Neural progenitor cell (in vitro differentiated cells): Measurements from ENCODE around the gene ARL4D. TPM values are rescaled to one million over a fixed set of nuclear protein-coding genes. Genes with fewer than 3 reads are reported as not detected.

Source experiments
- DNase-seq: peaks from one replicate; pipeline ENCODE4 v3.0.0-alpha.2; 2016; ENCODE audit warnings: low spot score
- H2AFZ ChIP-seq: fragments of 200-600 bp; sonication (generic); replicated peaks from 2 replicates; pipeline ENCODE4 v1.6.1; 2016; ENCODE audit warnings: antibody characterized with exemption
- H3F3A ChIP-seq: fragments of 200-600 bp; sonication (generic); 2 replicates; pipeline ENCODE4 v1.6.1; 2016; ENCODE audit warnings: antibody characterized with exemption, low read depth
- H3K27ac ChIP-seq: fragments of 200-600 bp; sonication (generic); 2 replicates; pipeline ENCODE4 v1.5.1; 2016; ENCODE audit warnings: mild to moderate bottlenecking
- H3K27me3 ChIP-seq: fragments of 200-600 bp; sonication (generic); 2 replicates; pipeline ENCODE4 v1.6.1; 2016; ENCODE audit warnings: mild to moderate bottlenecking, moderate library complexity
- H3K36me3 ChIP-seq: fragments of 200-600 bp; sonication (generic); 2 replicates; pipeline ENCODE4 v1.5.1; 2016
- H3K4me1 ChIP-seq: fragments of 200-600 bp; sonication (generic); 2 replicates; pipeline ENCODE4 v1.6.1; 2016; ENCODE audit warnings: mixed run types
- H3K4me2 ChIP-seq: fragments of 200-600 bp; sonication (generic); 2 replicates; pipeline ENCODE4 v1.6.1; 2016
- H3K4me3 ChIP-seq: fragments of 200-600 bp; sonication (generic); 2 replicates; pipeline ENCODE4 v1.5.1; 2016
- H3K79me2 ChIP-seq: fragments of 200-600 bp; sonication (generic); 2 replicates; pipeline ENCODE4 v1.6.1; 2016; ENCODE audit warnings: low read depth
- H3K9ac ChIP-seq: fragments of 200-600 bp; sonication (generic); 2 replicates; pipeline ENCODE4 v1.6.1; 2016
- H3K9me3 ChIP-seq: fragments of 200-600 bp; sonication (generic); 2 replicates; pipeline ENCODE4 v1.5.1; 2016; ENCODE audit warnings: low read depth
- H4K20me1 ChIP-seq: fragments of 200-600 bp; sonication (generic); 2 replicates; pipeline ENCODE4 v1.6.1; 2016; ENCODE audit warnings: low read depth
- H3K27ac Mint-ChIP-seq: 3 replicates; pipeline ENCODE4 v1.8.0; 2021; ENCODE audit warnings: mixed read lengths
- H3K27me3 Mint-ChIP-seq: 2 replicates; pipeline ENCODE4 v1.8.0; 2022; ENCODE audit warnings: low read depth, mild to moderate bottlenecking, inconsistent platforms, moderate library complexity, mixed read lengths; ENCODE audit not compliant: insufficient read depth
- H3K36me3 Mint-ChIP-seq: 3 replicates; pipeline ENCODE4 v1.8.0; 2021; ENCODE audit warnings: mixed read lengths
- H3K4me1 Mint-ChIP-seq: 3 replicates; pipeline ENCODE4 v1.8.0; 2021; ENCODE audit warnings: mixed read lengths
- H3K4me3 Mint-ChIP-seq: 3 replicates; pipeline ENCODE4 v1.8.0; 2021; ENCODE audit warnings: mild to moderate bottlenecking, moderate library complexity, mixed read lengths
- H3K9me3 Mint-ChIP-seq: 3 replicates; pipeline ENCODE4 v1.8.0; 2020; ENCODE audit warnings: mixed read lengths
- EZH2 ChIP-seq: fragments of 200-600 bp; sonication (generic); IDR thresholded peaks from 2 replicates; pipeline ENCODE4 v1.6.1; 2017; ENCODE audit warnings: antibody characterized with exemption, mild to moderate bottlenecking, moderate library complexity
- EZH2phosphoT487 ChIP-seq: fragments of 200-600 bp; sonication (generic); IDR thresholded peaks from 2 replicates; pipeline ENCODE4 v1.6.1; 2017; ENCODE audit warnings: antibody characterized with exemption
- total RNA-seq: library from RNA; depleted of rRNA; stranded (reverse); fragments of >200 nt; gene quantifications from 2 replicates; pipeline ENCODE4 v1.2.3, GENCODE V29; 2015; ENCODE audit warnings: low replicate concordance
- TF ChIP-seq, protein P1 (sequence below): fragments of 200-600 bp; sonication (generic); IDR thresholded peaks from 2 replicates; pipeline ENCODE4 v1.5.1; 2017; ENCODE audit warnings: antibody characterized with exemption, mild to moderate bottlenecking

The ARL4D gene
- total RNA-seq, 1 donor from 2014 or later = 9.2 TPM

DNA sequence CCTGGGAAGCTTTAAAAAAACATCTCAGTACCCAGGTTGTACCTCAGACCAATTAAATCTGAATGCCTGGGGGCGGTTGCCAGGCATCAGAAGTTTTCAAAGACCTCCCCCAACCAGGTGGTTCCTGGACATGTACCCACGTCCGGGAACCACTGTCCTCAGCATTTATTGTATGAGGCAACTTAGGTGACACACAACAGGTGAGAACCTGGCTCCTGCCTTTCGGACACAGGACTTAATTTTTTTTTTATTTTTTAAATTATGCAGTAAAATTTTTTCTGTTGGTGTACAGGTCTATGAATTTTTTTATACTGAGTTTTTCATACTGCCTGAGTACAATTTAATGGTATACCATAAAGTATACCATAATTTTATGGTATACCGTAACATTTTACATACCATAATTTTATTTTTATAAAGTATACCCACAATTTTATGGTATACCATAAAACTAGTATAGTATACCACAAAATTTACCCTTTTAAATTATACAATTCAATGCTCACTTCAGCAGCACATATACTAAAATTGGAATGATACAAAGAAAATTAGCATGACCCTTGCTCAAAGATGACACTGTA, 46.3 kb downstream of the ARL4D start:
- H3K4me3 Mint-ChIP-seq = no peak overlapping the region
- Histone ChIP-seq H3K9me3 (no peaks in the 10 kb centered on the region), H3K36me3 (no peaks in the 10 kb centered on the region), H3K4me2 (no peak overlapping the region), H2AFZ (no peak overlapping the region), H3F3A (no peaks in the 10 kb centered on the region), H4K20me1 (no peaks in the 10 kb centered on the region), H3K4me1 (no peaks in the 10 kb centered on the region), H3K4me3 (no peak overlapping the region), H3K9ac (no peak overlapping the region), H3K27ac (no peak overlapping the region), H3K27me3 (no peaks in the 10 kb centered on the region), H3K79me2 (no peaks in the 10 kb centered on the region)
- no peaks in the 10 kb centered on the region for H3K36me3 Mint-ChIP-seq
- TF ChIP-seq EZH2phosphoT487 (no peak), EZH2 (no peak)
- TF ChIP-seq, protein P1, sequence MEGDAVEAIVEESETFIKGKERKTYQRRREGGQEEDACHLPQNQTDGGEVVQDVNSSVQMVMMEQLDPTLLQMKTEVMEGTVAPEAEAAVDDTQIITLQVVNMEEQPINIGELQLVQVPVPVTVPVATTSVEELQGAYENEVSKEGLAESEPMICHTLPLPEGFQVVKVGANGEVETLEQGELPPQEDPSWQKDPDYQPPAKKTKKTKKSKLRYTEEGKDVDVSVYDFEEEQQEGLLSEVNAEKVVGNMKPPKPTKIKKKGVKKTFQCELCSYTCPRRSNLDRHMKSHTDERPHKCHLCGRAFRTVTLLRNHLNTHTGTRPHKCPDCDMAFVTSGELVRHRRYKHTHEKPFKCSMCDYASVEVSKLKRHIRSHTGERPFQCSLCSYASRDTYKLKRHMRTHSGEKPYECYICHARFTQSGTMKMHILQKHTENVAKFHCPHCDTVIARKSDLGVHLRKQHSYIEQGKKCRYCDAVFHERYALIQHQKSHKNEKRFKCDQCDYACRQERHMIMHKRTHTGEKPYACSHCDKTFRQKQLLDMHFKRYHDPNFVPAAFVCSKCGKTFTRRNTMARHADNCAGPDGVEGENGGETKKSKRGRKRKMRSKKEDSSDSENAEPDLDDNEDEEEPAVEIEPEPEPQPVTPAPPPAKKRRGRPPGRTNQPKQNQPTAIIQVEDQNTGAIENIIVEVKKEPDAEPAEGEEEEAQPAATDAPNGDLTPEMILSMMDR = no peak
- H3K4me1 Mint-ChIP-seq = peaks cover 5% of the 10 kb centered on the region
- H3K27ac Mint-ChIP-seq = no peak overlapping the region
- H3K27me3 Mint-ChIP-seq = peaks cover 12% of the 10 kb centered on the region
- no peak for DNase-seq
- peaks cover 3% of the 10 kb centered on the region for H3K9me3 Mint-ChIP-seq

- H3K79me2 ChIP-seq = no peaks in the 10 kb centered on the region
- H2AFZ ChIP-seq = no peak overlapping the region
- no peak overlapping the region for H3K4me2 ChIP-seq
- H3K4me1 ChIP-seq = no peaks in the 10 kb centered on the region
- H3K4me1 Mint-ChIP-seq = peaks cover 5% of the 10 kb centered on the region
- H3K27ac ChIP-seq = no peak overlapping the region
- no peaks in the 10 kb centered on the region for H3K36me3 ChIP-seq
- H3F3A ChIP-seq = no peaks in the 10 kb centered on the region
- H3K27me3 ChIP-seq = no peaks in the 10 kb centered on the region
- DNase-seq = no peak
- no peaks in the 10 kb centered on the region for H3K36me3 Mint-ChIP-seq
- no peaks in the 10 kb centered on the region for H4K20me1 ChIP-seq
- H3K27me3 Mint-ChIP-seq = peaks cover 12% of the 10 kb centered on the region
- H3K9me3 Mint-ChIP-seq = peaks cover 15% of the 10 kb centered on the region
- no peak overlapping the region for H3K4me3 ChIP-seq
- H3K27ac Mint-ChIP-seq = no peak overlapping the region
- no peaks in the 10 kb centered on the region for H3K9me3 ChIP-seq
- H3K4me3 Mint-ChIP-seq = no peak overlapping the region
- H3K9ac ChIP-seq = no peak overlapping the region
- TF ChIP-seq EZH2phosphoT487 (no peak), EZH2 (no peak)
- TF ChIP-seq, protein P1 = no peak
Observed at GRCh38 chr17:43446773-43447172, 48.0 kb downstream of the ARL4D start.

DNA sequence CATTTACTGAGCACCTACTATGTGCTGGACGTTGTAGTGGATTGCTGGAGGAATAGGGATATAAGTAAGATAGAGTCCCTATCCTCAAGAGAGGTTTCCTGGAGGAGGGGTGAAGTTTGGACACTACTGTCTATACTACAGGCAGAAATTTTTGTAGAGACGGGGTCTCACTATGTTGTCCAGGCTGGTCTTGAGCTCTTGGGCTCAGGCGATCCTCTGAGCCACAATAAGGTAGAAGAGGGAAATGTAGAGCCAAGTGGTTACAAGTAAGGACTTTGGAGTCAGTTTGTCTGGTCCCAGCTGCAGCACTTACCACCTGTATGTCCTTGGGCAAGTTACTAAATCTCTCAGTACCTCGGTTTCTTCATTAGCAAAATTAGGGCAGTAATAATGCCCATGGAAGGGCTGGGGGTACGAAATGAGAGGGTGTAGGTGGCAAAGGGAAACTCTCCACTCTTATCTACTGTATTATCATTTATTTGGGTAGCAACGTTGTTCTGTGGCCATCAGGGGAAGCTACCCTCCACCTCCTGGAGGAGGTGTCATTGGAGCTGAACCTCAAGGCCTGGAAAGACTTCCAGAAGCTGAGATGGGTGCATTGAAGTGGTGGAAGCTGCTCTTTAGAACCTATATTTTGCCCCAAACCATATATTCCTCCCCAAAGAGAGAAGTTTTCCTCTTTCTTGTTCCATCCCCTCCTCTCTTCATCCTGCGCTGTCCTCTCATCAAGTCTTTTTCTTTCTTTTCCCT, 50.1 kb downstream of the ARL4D start:
- Histone ChIP-seq H3K9ac (no peak overlapping the region), H2AFZ (no peak overlapping the region), H3K4me3 (no peak overlapping the region), H3K9me3 (no peaks in the 10 kb centered on the region), H3K36me3 (no peaks in the 10 kb centered on the region), H3K27ac (no peak overlapping the region), H3K27me3 (no peaks in the 10 kb centered on the region), H3K4me1 (no peaks in the 10 kb centered on the region), H3K79me2 (no peaks in the 10 kb centered on the region), H3F3A (no peaks in the 10 kb centered on the region), H4K20me1 (no peaks in the 10 kb centered on the region), H3K4me2 (no peak overlapping the region)
- peaks cover 14% of the 10 kb centered on the region for H3K27me3 Mint-ChIP-seq
- TF ChIP-seq, protein P1 = no peak
- TF ChIP-seq EZH2 = no peak
- no peak for TF ChIP-seq EZH2phosphoT487
- H3K27ac Mint-ChIP-seq = no peak overlapping the region
- peaks cover 12% of the 10 kb centered on the region for H3K4me1 Mint-ChIP-seq
- peaks cover 18% of the 10 kb centered on the region for H3K9me3 Mint-ChIP-seq
- no peak overlapping the region for H3K4me3 Mint-ChIP-seq
- H3K36me3 Mint-ChIP-seq = no peaks in the 10 kb centered on the region
- DNase-seq = no peak
